Fibroblast of lung (primary cell): ENCODE data around the gene HAPLN3.

Experiments used
- CTCF ChIP-seq, 2 donors: IDR thresholded peaks in 1 of 2; conservative IDR thresholded peaks in 1 of 2; 1 replicate in 1 of 2; 2 replicates in 1 of 2; pipeline ENCODE4 v1.5.1; 2011 to 2012; ENCODE audit warnings: low read length in 2 of 2, control low read depth in 1 of 2, inconsistent platforms in 1 of 2, low read depth in 1 of 2, mild to moderate bottlenecking in 1 of 2
- EZH2 ChIP-seq: IDR thresholded peaks from 2 replicates; pipeline ENCODE4 v1.5.1; 2012; ENCODE audit warnings: low read length, control low read depth, mild to moderate bottlenecking; ENCODE audit errors: missing control alignments

GRCh38 chr15:88904257-88904623, 8.9 kb upstream of the HAPLN3 start:
- TF ChIP-seq CTCF (conservative IDR thresholded peaks at IDR 0.05 in 1 of 2, IDR thresholded peaks at IDR 0.05 in 1 of 2; ENCODE audit: low read depth in 1 of 2, low read length in 2 of 2), result no peak
- TF ChIP-seq EZH2, result no peak
